ENCODE results near the gene LRMDA.

LRMDA gene

DNA sequence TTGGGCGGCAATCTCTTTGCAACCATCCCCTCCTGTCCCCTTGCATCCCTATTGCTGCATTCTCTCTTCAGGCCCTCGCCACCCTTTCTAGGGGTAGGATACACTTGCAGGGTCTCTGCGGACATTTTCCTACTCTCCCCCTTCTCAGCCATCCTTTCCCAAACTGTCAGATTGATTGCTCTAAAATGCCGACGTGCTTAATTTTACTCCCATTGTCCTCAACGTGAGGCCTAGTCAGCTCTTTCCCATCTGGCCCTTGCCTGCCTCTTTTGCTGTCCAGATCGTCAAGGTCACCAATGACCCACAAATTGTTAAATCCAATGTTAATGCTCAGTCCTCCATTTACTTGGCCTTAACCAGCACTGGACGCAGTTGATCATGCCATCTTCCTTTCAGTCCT is 12.7 kb upstream of the LRMDA start:
- DNase-seq (ENCODE audit: low read depth in 1 of 2, low spot score in 1 of 2), result no peak

DNA sequence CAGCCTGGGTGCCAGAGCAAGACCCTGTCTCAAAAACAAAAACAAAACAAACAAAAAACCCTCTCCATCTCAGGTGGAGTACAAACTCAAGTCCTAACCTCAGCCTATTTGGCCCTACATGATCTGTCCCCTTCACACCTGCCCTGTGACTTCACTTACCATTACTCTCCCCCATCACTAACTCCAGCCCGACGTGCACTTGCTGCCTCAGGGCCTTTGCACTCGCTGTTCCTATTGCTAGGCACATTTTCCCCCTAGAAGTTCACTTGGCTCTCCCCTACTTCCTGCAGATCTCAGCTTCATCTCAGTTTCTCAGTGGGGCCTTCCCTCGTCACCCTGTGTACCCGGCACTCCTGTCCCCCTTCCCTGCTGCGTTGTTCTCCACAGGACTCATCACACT is 8.5 kb upstream of the LRMDA start:
- DNase-seq (ENCODE audit: low read depth in 1 of 2, low spot score in 1 of 2), result no peak

DNA sequence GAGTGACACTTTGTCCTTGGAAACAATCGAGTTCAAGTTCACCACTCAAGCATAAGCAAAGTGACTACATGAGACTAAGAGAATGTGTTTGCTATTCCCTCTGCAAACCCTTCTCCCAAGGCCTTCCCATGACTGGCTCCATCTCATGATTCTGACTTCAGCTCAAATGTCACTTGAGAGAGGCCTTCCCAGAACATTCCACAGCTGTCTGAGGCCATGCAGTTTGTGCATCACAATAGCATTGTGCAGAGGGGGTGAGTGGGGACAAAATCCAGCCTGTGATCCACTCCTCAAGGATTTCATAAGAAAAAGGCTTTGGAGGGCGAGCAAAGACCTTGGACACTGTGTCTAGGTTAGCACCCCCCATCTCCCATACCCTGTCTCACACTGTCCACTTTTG is 6.9 kb upstream of the LRMDA start:
- no peak for DNase-seq (ENCODE audit: low read depth in 1 of 2, low spot score in 1 of 2)

DNA sequence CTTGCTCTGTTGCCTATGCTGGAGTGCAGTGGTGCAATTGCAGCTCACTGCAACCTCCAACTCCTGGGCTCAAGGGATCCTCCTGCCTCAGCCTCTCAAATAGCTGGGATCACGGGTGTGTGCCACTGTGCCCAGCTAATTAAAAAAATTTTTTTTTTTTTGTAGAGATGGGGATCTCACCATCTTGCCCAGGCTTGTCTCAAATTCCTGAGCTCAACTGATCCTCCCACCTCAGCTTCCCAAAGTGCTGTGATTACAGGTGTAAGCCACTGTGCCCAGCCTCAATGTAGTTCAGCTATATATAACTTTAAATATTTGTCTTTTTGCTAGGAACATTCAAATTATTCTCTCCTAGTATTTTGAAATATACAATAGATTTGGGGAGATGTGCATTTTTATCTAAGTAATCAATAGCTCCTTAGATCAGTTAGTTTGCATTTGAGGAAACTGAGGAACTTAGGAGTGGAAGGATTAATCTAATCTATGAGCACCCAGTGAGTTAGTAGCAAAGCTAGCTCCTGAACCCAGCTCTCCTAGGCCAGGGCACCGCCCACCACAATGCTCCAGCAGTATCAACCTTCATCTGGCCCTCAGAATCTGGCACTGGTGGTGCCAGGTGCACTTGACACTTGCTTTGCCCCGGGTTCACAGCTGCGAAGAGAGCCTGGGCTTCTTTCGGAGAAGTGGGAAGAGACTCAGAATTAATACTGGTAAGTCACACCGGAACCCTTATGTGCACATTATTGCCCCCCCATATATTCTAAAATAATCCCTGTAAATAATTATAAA is 5.9 kb upstream of the LRMDA start:
- no peak for DNase-seq (ENCODE audit: low read depth in 1 of 2, low spot score in 1 of 2)

DNA sequence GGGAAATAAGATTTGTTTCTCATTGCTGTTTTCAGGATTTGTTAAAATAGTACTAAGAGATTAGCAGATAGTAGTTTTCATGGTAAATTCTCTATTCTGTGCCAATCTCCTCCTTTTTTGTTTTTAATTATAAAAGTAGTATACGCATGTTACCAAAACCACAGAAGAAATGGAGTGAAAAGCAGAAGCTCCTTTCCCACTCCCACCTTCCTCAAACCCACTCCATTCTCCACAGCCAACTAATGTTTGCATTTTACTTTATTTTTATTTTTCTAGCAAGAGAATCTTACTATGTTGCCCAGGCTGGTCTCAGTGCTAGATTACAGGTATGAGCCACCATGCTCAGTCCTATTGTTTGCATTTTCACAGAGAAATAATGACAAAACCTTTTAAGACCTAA is 4.5 kb upstream of the LRMDA start:
- no peak for DNase-seq (ENCODE audit: low read depth in 1 of 2, low spot score in 1 of 2)

DNA sequence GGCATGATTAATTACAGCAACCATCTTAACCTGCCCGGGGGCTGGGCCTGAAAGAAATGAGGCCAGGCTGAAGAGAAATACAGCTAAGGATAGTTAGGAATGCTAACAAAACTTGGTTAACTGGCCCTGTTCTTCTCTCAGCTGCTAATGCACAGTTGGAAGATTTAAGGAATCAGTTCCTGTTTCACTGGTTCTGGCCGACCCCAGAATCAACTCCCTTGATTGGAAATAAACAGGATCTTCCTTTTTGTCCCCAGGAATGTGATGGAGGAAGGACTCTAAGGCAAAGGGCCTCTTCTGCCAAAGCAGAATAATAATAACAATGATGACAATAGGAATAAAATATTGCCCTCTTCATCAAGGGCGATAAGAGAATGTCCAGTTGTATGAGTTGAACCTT is 3.5 kb upstream of the LRMDA start:
- no peak for DNase-seq (ENCODE audit: low read depth in 1 of 2, low spot score in 1 of 2)

DNA sequence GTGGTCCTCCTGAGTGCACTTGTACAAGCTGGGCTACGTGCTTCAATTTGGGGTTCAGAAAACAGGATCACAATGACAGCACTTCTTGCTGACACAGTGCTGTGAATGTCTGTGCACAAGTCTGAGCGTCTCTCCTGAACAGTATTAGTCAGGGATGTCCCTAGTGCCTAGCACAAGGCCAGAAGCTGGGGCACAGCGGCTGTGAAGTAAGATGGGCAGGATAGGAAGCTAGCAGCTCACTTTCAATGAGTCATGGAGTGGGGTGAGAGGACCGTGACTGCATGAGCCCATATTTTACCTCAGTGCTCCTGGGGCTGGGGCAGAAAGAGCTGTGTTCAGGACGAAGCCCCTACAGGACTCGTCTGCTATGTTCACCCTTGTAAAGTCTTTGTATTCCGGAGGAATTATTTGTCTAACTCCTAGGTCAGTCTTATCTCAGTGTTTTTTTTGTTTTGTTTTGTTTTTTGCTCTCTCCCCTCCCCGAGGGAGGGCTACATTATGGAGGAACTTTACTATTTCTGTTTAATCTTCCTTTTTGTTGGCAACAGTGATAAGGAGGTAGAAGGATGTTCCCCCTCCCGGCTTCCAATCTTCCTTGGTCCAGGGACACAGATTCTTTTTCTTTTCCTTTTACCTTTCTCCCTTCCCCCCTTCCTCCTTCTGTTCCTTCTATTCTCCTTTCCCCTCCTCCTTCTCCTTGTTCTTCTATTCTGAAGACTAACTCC is 2.8 kb upstream of the LRMDA start:
- DNase-seq (ENCODE audit: low read depth in 1 of 2, low spot score in 1 of 2), result no peak

DNA sequence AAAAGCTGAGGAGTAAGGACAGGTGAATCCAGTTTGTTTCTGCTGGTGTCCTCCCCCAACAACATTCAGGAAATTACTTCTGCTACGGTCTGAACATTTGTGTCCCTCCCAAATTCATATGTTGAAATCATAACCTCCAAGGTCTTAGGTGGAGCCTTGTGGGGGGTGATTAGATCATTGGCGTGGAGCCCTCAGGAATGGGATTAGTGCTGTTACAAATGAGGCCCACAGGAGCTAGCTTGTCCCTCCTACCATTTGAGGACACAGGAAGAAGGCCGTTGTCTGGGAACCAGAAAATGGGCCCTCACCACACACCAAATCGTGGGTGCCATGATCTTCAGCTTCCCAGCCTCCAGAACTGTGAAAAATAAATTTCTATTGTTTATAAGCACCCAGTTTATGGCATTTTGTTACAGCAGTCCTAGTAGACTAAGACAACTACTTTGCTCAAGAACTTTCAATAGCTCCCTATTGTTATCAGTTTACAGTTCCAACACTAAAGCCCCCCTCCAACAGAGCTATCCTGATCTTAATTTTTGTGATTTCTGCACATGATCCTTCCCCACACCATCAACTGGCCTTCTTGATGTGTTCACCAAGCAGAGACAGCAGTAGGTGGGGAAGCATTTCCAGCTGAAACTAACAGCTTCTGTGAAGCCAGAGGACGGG is 2.1 kb upstream of the LRMDA start:
- DNase-seq (ENCODE audit: low read depth in 1 of 2, low spot score in 1 of 2), result no peak

DNA sequence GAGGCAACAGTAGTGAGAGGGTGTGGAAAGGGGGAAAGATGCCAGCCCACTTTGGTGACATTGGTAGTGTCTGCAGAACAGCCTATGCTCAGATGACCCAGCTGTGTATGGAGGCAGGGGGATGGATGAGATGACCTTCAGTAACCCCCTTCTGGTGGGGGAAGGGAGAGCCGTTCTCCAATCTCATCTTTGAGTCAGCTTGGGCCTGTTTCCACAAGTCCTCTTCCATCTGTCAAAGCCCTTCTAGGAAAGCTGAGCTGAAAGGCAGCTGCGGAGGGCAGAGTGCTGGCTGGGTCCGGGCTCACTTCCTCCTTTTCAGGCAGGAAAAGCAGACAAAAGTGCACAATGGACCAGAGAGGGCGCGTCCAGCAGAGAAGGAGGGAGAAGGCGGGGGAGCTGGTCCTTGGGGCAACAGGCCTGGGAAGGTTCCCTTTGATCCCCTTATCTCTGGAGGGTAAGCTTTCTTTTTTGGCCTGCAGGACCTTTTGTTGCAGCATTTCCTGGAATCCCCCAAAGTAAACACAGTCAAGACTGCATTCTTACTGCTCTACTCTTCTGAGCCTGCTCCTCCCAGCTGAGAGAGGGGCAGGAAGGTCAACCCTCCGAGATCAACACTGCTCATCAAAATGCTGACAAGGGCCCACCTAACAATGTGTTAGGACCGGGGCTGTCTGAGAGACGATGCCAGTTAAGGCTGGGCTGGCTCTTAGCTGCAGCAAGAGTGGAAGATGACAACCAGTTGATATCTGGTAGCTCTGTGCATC is 1.2 kb upstream of the LRMDA start:
- DNase-seq (ENCODE audit: low read depth in 1 of 2, low spot score in 1 of 2), result no peak

DNA sequence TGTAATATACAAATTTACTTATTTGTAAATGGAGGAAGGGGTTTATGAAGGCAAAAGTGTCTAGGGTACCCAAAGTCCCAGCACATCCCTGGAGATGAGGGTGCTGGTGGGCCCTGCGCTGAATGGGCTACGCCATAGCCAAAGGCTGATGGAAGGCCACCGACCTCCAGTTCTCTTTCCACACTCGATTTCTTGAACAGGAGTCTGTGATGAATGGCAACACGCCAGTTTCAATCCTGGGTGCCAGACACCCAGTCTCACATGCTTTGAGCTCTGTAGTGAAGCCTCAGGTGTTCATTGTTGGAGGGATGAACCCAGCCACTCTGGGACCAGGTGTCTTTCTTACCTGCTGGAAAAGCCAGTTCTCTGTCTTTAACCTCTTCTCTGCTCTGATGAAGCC is 752 bp downstream of the LRMDA start:
- no peak for DNase-seq (ENCODE audit: low read depth in 1 of 2, low spot score in 1 of 2)

DNA sequence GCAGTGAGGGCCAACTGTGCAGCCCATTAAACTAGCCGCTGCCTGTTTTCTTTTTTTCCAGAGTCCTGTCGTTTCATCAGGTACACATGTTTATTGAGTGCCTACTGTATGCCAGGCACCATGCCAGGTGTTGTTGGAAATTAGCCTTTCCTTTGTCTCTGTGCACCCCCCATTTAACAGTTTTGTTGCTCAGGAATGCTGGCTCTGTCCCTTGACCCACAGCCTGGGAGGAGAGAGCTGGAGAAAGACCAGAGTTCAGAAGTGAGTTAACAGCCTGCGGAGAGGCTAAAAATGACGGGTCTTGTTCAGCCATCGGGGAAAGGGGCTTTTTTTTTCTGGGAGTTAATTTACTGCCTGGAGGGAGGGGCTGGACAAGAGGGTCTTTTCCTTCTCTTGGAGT is 1.3 kb downstream of the LRMDA start:
- no peak for DNase-seq (ENCODE audit: low read depth in 1 of 2, low spot score in 1 of 2)

DNA sequence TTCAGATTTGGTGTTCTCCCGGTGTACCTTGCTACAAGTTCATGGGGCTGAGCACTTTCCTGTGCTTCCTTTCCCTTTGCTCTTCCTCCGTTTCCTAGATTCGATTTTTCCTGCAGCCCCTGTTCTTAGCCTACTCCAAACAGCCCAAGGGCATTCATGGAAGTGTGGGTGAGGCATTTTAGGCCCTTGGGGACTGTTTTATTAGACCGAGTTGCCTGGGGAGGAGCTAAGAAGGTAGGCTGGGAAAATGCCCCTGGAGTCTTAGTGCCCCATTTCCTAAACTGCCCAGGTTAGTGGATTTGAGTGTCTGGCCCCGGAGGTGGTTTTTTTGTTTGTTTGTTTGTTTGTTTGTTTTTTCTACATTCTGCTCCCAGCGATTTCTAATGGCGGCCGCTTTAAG is 1.8 kb downstream of the LRMDA start:
- no peak for DNase-seq (ENCODE audit: low read depth in 1 of 2, low spot score in 1 of 2)

DNA sequence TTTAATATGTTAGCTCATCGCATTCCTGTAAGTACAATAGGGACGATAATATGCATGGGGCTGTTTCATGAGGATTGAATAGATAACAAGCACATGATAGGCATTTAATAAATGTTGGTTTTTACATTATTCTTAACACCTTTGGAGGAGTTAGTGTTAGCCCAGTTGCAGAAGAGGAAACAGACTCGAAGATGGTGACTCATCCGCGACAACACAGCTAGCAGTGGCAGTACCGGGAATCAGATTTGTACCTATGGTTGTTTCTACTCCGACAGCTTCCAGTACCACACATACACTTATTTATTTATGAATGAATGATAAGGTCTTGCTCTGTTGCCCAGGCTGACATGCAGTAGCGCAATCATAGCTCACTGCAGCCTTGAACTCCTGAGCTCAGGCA is 2.9 kb downstream of the LRMDA start:
- DNase-seq (ENCODE audit: low read depth in 1 of 2, low spot score in 1 of 2), result no peak

DNA sequence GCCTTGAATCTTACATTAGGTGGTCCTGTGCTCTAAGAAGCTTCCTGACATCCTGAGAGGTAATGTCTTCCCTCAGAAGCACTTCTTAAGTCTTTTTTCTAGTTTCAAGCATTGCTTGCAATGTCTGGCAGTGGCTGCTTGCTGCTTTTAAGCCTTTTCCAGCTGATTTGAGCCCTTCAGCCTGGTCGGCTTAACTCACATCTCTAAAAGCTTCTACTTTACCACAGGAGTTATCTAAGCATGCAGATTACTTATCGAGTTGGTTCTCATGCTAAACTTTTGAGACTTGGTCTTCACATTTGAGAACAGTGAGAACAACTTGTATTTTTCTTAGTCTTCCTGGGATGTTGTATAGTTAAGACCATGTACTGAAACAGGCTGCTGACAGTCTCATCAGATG is 3.9 kb downstream of the LRMDA start:
- DNase-seq (ENCODE audit: low read depth in 1 of 2, low spot score in 1 of 2), result no peak

DNA sequence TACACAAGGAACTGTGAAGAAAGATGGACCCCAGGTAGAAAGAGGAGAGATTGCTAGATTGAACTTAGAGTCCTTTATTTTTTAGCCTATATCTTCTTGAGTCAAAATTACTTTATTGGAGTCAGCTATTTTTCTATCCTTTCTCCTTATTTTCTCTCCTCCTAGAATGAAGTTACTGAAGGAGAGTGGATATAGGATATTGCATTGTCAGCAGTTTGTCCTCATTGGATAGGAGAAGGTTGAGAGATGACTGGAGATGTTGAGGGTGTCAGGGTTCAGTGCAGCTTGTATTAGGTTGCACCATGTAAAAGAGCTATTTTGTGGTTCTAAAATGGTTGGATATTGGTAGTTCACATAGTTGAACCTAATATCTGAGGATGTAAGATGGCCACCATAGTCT is 5.5 kb downstream of the LRMDA start:
- no peak for DNase-seq (ENCODE audit: low read depth in 1 of 2, low spot score in 1 of 2)

DNA sequence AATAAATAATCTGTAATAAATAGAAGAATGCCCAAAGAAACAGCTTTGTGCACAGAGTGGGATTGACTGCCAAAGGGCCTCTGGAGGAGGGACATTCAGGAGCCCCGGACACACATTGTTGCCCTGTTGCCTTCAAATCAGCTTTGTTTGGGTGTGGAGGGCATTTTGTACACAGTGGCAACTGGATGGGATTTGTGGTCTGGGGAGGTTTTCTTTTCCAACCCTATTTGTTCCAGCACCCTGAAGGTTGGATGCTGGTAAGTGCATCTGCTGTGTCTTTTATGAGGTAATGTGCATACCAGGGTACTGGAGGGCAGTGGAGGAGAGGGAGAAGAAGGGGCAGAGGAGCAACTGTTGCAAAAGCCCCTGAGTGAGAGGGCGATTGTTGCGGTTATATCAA is 6.3 kb downstream of the LRMDA start:
- DNase-seq (ENCODE audit: low read depth in 1 of 2, low spot score in 1 of 2), result no peak

DNA sequence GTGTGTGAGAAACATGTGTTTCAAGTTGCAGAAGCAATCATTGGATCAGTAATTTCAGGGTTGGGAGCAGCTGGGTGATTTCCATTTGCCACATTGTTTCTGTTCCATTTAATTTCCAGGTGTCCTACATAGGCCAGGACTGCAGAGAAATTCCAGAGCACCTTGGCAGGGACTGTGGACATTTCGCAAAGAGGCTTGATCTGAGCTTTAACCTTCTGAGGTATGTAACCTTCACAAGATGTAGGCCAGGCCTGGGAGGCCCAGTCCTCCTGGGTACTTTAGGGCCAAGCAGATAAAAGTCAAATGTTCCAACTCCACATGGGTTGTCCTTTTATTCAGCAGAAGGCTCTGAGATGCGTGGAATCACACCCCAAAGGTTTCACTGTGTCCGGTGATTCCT is 6.9 kb downstream of the LRMDA start:
- DNase-seq (ENCODE audit: low read depth in 1 of 2, low spot score in 1 of 2), result no peak

DNA sequence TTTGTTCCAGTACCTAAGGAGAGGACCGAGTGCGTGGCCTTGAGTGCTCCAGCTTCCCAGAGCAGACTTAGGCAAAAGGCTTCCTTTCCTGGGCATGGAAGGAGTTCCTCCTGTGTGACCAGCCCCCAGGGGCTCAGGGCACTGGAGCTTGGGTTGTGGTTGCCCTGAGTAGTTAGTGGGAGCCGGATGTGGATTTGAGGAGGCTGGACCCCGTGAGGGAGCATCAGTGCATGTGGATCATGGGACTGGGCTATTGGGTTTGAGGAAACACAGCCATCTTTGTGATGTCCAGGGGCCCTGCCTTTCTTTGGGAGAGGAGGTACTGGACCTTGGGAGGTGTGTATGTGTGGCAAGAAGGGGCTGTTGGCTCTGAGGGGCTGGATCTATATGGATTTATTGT is 8.4 kb downstream of the LRMDA start:
- DNase-seq (ENCODE audit: low read depth in 1 of 2, low spot score in 1 of 2), result no peak

DNA sequence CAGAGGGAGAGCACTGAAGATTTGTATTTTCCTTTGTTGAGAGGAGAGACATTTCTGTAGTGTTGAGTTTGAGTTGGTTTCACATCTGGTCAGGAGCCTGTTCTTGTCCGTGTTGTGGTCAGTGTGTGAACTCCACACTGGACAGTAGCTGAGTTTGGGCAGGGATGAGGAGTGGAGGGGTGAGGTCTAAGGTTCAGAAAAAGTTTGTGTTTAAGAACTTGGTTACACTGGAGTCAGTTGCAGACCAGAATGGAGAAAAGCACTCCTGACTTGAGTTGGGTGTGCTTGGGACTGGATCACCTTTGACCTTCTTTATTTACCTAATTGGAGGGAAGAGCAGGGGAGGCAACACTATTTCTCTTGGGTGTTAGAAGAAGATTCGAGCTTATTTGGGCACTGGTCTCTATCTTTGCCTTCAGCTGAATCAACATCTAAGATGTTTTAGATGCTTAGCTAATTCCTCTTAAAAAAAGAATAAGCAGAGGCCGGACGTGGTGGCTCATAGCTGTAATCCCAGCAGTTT is 8.9 kb downstream of the LRMDA start:
- DNase-seq (ENCODE audit: low read depth in 1 of 2, low spot score in 1 of 2), result no peak

DNA sequence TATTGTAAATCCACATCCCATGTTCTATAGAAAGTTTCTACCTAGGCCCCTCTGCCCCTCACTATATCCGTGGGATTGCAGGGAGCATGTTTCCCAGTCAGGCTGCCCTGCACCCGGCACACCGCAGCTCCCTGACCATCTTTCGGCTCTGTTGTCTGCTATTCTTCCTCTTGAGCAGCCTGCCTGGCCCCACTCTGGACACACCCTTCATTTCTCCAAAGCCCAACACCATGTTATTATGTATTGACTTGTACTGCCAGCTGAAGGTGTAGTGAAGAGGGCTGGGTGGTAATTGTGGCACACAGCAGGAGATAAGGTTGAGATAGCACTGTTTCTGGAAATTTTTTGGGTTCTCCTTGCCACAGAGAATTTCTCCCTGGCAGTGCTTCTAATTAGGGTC is 9.8 kb downstream of the LRMDA start:
- no peak for DNase-seq (ENCODE audit: low read depth in 1 of 2, low spot score in 1 of 2)

DNA sequence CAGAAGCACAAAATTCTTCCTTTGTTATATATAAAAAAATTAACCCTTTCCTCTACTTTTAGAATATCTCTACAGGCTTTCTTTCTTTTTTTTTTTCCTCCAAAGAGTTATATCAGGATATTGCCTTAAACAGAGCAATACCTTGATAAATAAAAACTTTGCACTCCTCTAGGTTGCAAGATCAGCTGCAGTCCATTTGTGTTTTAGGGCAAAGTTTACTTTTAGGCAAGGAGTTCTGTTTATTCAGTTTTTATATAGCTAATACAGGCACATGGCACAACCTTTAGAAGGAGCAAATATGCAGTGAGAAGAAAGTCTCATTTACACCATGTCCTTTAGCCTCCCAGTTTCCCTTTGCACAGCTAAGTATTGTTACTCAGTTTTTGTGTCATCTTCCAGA is 10.3 kb downstream of the LRMDA start:
- no peak for DNase-seq (ENCODE audit: low read depth in 1 of 2, low spot score in 1 of 2)

Measured in activated T-helper 1 cell treated with anti-CD3 and anti-CD28 coated beads, Interleukin-2, amount 50 U/mL, for 16 hours (primary cell).